GM23338 (cell line): ENCODE data around the gene GHRH. TPM values are rescaled to one million over a fixed set of nuclear protein-coding genes. Genes with fewer than 3 reads are reported as not detected.

Experiments
- ATAC-seq: fragments of 200-7000 bp; cut with Tn5 transposase; 3 replicates; pipeline ENCODE4 v1.9.1; 2020
- DNase-seq: peaks from one replicate; pipeline ENCODE4 v3.0.0-alpha.2; 2015; ENCODE audit warnings: low spot score
- H2AFZ ChIP-seq: fragments of 200-600 bp; sonication (generic); 2 replicates; pipeline ENCODE4 v1.8.0; 2016; ENCODE audit warnings: antibody characterized with exemption, mild to moderate bottlenecking, moderate library complexity
- H3F3A ChIP-seq: fragments of 200-600 bp; sonication (generic); replicated peaks from 2 replicates; pipeline ENCODE4 v1.8.0; 2017; ENCODE audit warnings: antibody characterized with exemption, mixed run types, low read depth
- H3K27ac ChIP-seq: fragments of 200-600 bp; sonication (generic); 2 replicates; pipeline ENCODE4 v1.6.1; 2016; ENCODE audit warnings: low read depth
- H3K27me3 ChIP-seq: fragments of 200-600 bp; sonication (generic); 2 replicates; pipeline ENCODE4 v1.8.0; 2016; ENCODE audit warnings: mild to moderate bottlenecking, mixed run types, moderate library complexity; ENCODE audit not compliant: insufficient read depth
- H3K36me3 ChIP-seq: fragments of 200-600 bp; sonication (generic); 2 replicates; pipeline ENCODE4 v1.8.0; 2016; ENCODE audit warnings: mild to moderate bottlenecking; ENCODE audit not compliant: insufficient read depth
- H3K4me1 ChIP-seq: fragments of 200-600 bp; sonication (generic); 2 replicates; pipeline ENCODE4 v1.8.0; 2016; ENCODE audit warnings: mild to moderate bottlenecking, moderate library complexity; ENCODE audit not compliant: insufficient read depth
- H3K4me2 ChIP-seq: fragments of 200-600 bp; sonication (generic); 2 replicates; pipeline ENCODE4 v1.7.1; 2017; ENCODE audit warnings: mixed run types
- H3K4me3 ChIP-seq: fragments of 200-600 bp; sonication (generic); 2 replicates; pipeline ENCODE4 v1.6.1; 2016; ENCODE audit warnings: mixed run types
- H3K79me2 ChIP-seq: fragments of 200-600 bp; sonication (generic); replicated peaks from 2 replicates; pipeline ENCODE4 v1.8.0; 2017; ENCODE audit warnings: mild to moderate bottlenecking; ENCODE audit not compliant: insufficient read depth
- H3K9me2 ChIP-seq: fragments of 200-600 bp; sonication (generic); 2 replicates; pipeline ENCODE4 v1.8.0; 2017; ENCODE audit not compliant: insufficient read depth
- H4K20me1 ChIP-seq: fragments of 200-600 bp; sonication (generic); replicated peaks from 2 replicates; pipeline ENCODE4 v1.8.0; 2017; ENCODE audit warnings: mild to moderate bottlenecking; ENCODE audit not compliant: insufficient read depth
- H3K27ac Mint-ChIP-seq: 2 replicates; pipeline ENCODE4 v1.8.0; 2020; ENCODE audit warnings: inconsistent platforms, mild to moderate bottlenecking, moderate library complexity, mixed read lengths
- H3K27me3 Mint-ChIP-seq: 3 replicates; pipeline ENCODE4 v1.8.0; 2022; ENCODE audit warnings: low read depth, mild to moderate bottlenecking, moderate library complexity, mixed read lengths, inconsistent platforms; ENCODE audit not compliant: insufficient read depth, poor library complexity
- H3K36me3 Mint-ChIP-seq: 3 replicates; pipeline ENCODE4 v1.8.0; 2021; ENCODE audit warnings: low read depth, mild to moderate bottlenecking, inconsistent platforms, moderate library complexity, mixed read lengths
- H3K4me1 Mint-ChIP-seq: 3 replicates; pipeline ENCODE4 v1.8.0; 2020; ENCODE audit warnings: mild to moderate bottlenecking, inconsistent platforms, mixed read lengths
- H3K4me3 Mint-ChIP-seq: 3 replicates; pipeline ENCODE4 v1.8.0; 2021; ENCODE audit warnings: moderate library complexity, mild to moderate bottlenecking, inconsistent platforms, mixed read lengths
- H3K9me3 Mint-ChIP-seq: 3 replicates; pipeline ENCODE4 v1.8.0; 2020; ENCODE audit warnings: moderate library complexity, mild to moderate bottlenecking, inconsistent platforms, mixed read lengths
- CREB1 ChIP-seq: fragments of 250-450 bp; sonication (Bioruptor Pico); IDR thresholded peaks from 2 replicates; pipeline ENCODE4 v1.5.0; 2020; ENCODE audit warnings: low read depth, mild to moderate bottlenecking, moderate library complexity
- EZH2 ChIP-seq: fragments of 200-600 bp; sonication (generic); IDR thresholded peaks from one replicate; pipeline ENCODE4 v1.8.0; 2017; ENCODE audit warnings: antibody characterized with exemption, mild to moderate bottlenecking, low read depth; ENCODE audit not compliant: unreplicated experiment
- EZH2phosphoT487 ChIP-seq: fragments of 200-600 bp; sonication (generic); IDR thresholded peaks from one replicate; pipeline ENCODE4 v1.8.1; 2018; ENCODE audit warnings: antibody characterized with exemption; ENCODE audit not compliant: unreplicated experiment
- JUNB ChIP-seq: IDR thresholded peaks from one replicate; pipeline ENCODE4 v1.6.1; 2016; ENCODE audit warnings: antibody characterized with exemption; ENCODE audit not compliant: unreplicated experiment
- NANOG ChIP-seq: IDR thresholded peaks from 2 replicates; pipeline ENCODE4 v1.6.1; 2016; ENCODE audit warnings: antibody characterized with exemption, borderline replicate concordance
- POLR2AphosphoS5 ChIP-seq: IDR thresholded peaks from 2 replicates; pipeline ENCODE4 v1.6.1; 2016; ENCODE audit warnings: antibody characterized with exemption, low read depth
- STAT1 ChIP-seq: IDR thresholded peaks from one replicate; pipeline ENCODE4 v1.6.1; 2016; ENCODE audit warnings: antibody characterized with exemption; ENCODE audit not compliant: unreplicated experiment
- ZNF114 ChIP-seq: fragments of 250-450 bp; sonication (Bioruptor Pico); IDR thresholded peaks from 2 replicates; pipeline ENCODE4 v1.5.0; 2020; ENCODE audit warnings: mild to moderate bottlenecking, moderate library complexity
- ZNF331 ChIP-seq: fragments of 250-450 bp; sonication (Bioruptor Pico); IDR thresholded peaks from 2 replicates; pipeline ENCODE4 v1.5.0; 2020; ENCODE audit warnings: low read depth, mild to moderate bottlenecking, moderate library complexity
- polyA plus RNA-seq: library from polyadenylated mRNA; unstranded; fragments of >200 nt; fragmentation: Nextera tagmentation; extraction: Ambion mirVana; gene quantifications from 2 replicates; pipeline ENCODE4 v1.2.1, GENCODE V29; 2016
- total RNA-seq: library from RNA; depleted of rRNA; stranded (reverse); fragments of >200 nt; shearing (Covaris generic); gene quantifications from 2 replicates; pipeline ENCODE4 v1.2.3, GENCODE V29; 2014
- TF ChIP-seq, protein P1 (sequence below): IDR thresholded peaks from one replicate; pipeline ENCODE4 v1.6.1; 2018; ENCODE audit warnings: antibody characterized with exemption; ENCODE audit not compliant: unreplicated experiment
- TF ChIP-seq, protein P2 (sequence below), 2 experiments: fragments of 200-600 bp in 1 of 2; sonication (generic) in 1 of 2; conservative IDR thresholded peaks; 2 replicates each; pipeline versions ENCODE4 v1.5.1 to v1.6.1; 2016 to 2017; ENCODE audit warnings: antibody characterized with exemption in 2 of 2, low read depth in 2 of 2, mild to moderate bottlenecking in 2 of 2, moderate library complexity in 1 of 2
- TF ChIP-seq, protein P3 (sequence below): IDR thresholded peaks from 2 replicates; pipeline ENCODE4 v1.6.1; 2016; ENCODE audit warnings: antibody characterized with exemption
- TF ChIP-seq, protein P4 (sequence below): fragments of 250-450 bp; sonication (Bioruptor Pico); IDR thresholded peaks from 2 replicates; pipeline ENCODE4 v1.5.0; 2020; ENCODE audit warnings: mild to moderate bottlenecking, moderate library complexity

GHRH gene
- total and polyA plus RNA-seq, 2 experiments from 2014 or later, result 0.40 TPM; not detected in 1

DNA sequence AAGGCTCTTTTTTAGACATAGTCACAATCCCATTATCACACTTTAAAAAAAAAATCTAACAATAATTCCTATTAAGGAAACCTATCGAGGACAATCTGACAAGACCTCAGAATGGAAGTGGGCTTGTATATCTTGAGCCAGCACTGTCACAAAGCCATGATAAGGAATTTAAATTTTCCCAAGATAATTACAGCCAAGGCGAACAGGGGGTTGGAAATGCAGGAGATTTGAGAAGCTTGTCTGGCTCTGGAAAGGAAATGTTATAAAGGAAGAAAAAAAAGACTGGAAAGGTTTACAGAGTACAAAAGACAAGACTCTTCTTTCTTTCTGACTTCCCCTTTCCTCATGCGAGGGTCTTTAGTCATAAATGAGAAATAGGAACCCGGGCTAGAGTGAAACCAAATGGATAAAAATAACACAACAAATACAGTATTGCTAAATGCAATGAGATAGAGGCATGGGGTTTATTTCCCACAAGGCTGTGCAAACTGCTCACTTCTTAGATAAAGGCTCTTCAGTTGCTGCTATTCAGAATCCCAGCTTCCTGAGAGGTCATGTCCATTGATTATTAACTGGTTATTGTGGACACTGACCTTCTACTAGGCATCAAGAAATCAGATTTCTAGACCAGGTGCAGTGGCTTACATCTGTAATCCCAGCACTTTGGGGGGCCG, 13.4 kb upstream of the GHRH start:
- H3K36me3 ChIP-seq, result no peaks in the 10 kb centered on the region
- TF ChIP-seq, protein P1, sequence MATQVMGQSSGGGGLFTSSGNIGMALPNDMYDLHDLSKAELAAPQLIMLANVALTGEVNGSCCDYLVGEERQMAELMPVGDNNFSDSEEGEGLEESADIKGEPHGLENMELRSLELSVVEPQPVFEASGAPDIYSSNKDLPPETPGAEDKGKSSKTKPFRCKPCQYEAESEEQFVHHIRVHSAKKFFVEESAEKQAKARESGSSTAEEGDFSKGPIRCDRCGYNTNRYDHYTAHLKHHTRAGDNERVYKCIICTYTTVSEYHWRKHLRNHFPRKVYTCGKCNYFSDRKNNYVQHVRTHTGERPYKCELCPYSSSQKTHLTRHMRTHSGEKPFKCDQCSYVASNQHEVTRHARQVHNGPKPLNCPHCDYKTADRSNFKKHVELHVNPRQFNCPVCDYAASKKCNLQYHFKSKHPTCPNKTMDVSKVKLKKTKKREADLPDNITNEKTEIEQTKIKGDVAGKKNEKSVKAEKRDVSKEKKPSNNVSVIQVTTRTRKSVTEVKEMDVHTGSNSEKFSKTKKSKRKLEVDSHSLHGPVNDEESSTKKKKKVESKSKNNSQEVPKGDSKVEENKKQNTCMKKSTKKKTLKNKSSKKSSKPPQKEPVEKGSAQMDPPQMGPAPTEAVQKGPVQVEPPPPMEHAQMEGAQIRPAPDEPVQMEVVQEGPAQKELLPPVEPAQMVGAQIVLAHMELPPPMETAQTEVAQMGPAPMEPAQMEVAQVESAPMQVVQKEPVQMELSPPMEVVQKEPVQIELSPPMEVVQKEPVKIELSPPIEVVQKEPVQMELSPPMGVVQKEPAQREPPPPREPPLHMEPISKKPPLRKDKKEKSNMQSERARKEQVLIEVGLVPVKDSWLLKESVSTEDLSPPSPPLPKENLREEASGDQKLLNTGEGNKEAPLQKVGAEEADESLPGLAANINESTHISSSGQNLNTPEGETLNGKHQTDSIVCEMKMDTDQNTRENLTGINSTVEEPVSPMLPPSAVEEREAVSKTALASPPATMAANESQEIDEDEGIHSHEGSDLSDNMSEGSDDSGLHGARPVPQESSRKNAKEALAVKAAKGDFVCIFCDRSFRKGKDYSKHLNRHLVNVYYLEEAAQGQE, result no peak
- TF ChIP-seq, protein P2, sequence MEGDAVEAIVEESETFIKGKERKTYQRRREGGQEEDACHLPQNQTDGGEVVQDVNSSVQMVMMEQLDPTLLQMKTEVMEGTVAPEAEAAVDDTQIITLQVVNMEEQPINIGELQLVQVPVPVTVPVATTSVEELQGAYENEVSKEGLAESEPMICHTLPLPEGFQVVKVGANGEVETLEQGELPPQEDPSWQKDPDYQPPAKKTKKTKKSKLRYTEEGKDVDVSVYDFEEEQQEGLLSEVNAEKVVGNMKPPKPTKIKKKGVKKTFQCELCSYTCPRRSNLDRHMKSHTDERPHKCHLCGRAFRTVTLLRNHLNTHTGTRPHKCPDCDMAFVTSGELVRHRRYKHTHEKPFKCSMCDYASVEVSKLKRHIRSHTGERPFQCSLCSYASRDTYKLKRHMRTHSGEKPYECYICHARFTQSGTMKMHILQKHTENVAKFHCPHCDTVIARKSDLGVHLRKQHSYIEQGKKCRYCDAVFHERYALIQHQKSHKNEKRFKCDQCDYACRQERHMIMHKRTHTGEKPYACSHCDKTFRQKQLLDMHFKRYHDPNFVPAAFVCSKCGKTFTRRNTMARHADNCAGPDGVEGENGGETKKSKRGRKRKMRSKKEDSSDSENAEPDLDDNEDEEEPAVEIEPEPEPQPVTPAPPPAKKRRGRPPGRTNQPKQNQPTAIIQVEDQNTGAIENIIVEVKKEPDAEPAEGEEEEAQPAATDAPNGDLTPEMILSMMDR (conservative IDR thresholded peaks at IDR 0.05; ENCODE audit: low read depth in 2 of 2), result no peak
- TF ChIP-seq, protein P3, sequence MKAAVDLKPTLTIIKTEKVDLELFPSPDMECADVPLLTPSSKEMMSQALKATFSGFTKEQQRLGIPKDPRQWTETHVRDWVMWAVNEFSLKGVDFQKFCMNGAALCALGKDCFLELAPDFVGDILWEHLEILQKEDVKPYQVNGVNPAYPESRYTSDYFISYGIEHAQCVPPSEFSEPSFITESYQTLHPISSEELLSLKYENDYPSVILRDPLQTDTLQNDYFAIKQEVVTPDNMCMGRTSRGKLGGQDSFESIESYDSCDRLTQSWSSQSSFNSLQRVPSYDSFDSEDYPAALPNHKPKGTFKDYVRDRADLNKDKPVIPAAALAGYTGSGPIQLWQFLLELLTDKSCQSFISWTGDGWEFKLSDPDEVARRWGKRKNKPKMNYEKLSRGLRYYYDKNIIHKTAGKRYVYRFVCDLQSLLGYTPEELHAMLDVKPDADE, result no peak
- TF ChIP-seq EZH2phosphoT487, result no peak
- no peak for TF ChIP-seq JUNB
- no peak for TF ChIP-seq EZH2
- TF ChIP-seq NANOG, result no peak
- TF ChIP-seq, protein P4, sequence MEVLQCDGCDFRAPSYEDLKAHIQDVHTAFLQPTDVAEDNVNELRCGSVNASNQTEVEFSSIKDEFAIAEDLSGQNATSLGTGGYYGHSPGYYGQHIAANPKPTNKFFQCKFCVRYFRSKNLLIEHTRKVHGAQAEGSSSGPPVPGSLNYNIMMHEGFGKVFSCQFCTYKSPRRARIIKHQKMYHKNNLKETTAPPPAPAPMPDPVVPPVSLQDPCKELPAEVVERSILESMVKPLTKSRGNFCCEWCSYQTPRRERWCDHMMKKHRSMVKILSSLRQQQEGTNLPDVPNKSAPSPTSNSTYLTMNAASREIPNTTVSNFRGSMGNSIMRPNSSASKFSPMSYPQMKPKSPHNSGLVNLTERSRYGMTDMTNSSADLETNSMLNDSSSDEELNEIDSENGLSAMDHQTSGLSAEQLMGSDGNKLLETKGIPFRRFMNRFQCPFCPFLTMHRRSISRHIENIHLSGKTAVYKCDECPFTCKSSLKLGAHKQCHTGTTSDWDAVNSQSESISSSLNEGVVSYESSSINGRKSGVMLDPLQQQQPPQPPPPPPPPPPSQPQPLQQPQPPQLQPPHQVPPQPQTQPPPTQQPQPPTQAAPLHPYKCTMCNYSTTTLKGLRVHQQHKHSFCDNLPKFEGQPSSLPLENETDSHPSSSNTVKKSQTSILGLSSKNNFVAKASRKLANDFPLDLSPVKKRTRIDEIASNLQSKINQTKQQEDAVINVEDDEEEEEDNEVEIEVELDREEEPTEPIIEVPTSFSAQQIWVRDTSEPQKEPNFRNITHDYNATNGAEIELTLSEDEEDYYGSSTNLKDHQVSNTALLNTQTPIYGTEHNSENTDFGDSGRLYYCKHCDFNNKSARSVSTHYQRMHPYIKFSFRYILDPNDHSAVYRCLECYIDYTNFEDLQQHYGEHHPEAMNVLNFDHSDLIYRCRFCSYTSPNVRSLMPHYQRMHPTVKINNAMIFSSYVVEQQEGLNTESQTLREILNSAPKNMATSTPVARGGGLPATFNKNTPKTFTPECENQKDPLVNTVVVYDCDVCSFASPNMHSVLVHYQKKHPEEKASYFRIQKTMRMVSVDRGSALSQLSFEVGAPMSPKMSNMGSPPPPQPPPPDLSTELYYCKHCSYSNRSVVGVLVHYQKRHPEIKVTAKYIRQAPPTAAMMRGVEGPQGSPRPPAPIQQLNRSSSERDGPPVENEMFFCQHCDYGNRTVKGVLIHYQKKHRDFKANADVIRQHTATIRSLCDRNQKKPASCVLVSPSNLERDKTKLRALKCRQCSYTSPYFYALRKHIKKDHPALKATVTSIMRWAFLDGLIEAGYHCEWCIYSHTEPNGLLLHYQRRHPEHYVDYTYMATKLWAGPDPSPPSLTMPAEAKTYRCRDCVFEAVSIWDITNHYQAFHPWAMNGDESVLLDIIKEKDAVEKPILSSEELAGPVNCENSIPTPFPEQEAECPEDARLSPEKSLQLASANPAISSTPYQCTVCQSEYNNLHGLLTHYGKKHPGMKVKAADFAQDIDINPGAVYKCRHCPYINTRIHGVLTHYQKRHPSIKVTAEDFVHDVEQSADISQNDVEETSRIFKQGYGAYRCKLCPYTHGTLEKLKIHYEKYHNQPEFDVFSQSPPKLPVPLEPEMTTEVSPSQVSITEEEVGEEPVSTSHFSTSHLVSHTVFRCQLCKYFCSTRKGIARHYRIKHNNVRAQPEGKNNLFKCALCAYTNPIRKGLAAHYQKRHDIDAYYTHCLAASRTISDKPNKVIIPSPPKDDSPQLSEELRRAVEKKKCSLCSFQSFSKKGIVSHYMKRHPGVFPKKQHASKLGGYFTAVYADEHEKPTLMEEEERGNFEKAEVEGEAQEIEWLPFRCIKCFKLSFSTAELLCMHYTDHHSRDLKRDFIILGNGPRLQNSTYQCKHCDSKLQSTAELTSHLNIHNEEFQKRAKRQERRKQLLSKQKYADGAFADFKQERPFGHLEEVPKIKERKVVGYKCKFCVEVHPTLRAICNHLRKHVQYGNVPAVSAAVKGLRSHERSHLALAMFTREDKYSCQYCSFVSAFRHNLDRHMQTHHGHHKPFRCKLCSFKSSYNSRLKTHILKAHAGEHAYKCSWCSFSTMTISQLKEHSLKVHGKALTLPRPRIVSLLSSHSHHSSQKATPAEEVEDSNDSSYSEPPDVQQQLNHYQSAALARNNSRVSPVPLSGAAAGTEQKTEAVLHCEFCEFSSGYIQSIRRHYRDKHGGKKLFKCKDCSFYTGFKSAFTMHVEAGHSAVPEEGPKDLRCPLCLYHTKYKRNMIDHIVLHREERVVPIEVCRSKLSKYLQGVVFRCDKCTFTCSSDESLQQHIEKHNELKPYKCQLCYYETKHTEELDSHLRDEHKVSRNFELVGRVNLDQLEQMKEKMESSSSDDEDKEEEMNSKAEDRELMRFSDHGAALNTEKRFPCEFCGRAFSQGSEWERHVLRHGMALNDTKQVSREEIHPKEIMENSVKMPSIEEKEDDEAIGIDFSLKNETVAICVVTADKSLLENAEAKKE (CRISPR knock-in tag), result no peak
- no peak for TF ChIP-seq ZNF114 (CRISPR knock-in tag)
- no peak for TF ChIP-seq ZNF331 (CRISPR knock-in tag)
- no peak for TF ChIP-seq CREB1 (CRISPR knock-in tag)
- TF ChIP-seq STAT1, result no peak
- TF ChIP-seq POLR2AphosphoS5, result no peak
- no peak overlapping the region for H3K4me2 ChIP-seq
- no peaks in the 10 kb centered on the region for H4K20me1 ChIP-seq
- Mint-ChIP-seq H3K4me3 (no peak overlapping the region), H3K4me1 (peaks cover 9% of the 10 kb centered on the region; the same call in 2 of the 3 replicates), H3K27ac (no peak overlapping the region), H3K9me3 (peaks cover 7% of the 10 kb centered on the region; the same call in 1 of the 3 replicates), H3K36me3 (peaks cover 2% of the 10 kb centered on the region; the same call in 2 of the 3 replicates), H3K27me3 (peaks cover 2% of the 10 kb centered on the region)
- no peak overlapping the region for H3K4me3 ChIP-seq
- H3K27me3 ChIP-seq, result no peaks in the 10 kb centered on the region
- ATAC-seq (no peak), DNase-seq (no peak)
- no peak overlapping the region for H2AFZ ChIP-seq
- no peaks in the 10 kb centered on the region for H3K79me2 ChIP-seq
- no peaks in the 10 kb centered on the region for H3F3A ChIP-seq
- H3K27ac ChIP-seq, result no peak overlapping the region
- H3K4me1 ChIP-seq, result no peaks in the 10 kb centered on the region
- no peaks in the 10 kb centered on the region for H3K9me2 ChIP-seq
